ENCODE data around the gene ABCC4. TPM values are rescaled to one million over a fixed set of nuclear protein-coding genes. Genes with fewer than 3 reads are reported as not detected.
"Not testable (repeated sequence)": the region's sequence is repeated elsewhere in the genome, so short reads cannot be mapped to it uniquely, and the experiment has no call there.

Gene ABCC4
- polyA plus RNA-seq, 1 donor from 2014 or later: 5.6 TPM

DNA sequence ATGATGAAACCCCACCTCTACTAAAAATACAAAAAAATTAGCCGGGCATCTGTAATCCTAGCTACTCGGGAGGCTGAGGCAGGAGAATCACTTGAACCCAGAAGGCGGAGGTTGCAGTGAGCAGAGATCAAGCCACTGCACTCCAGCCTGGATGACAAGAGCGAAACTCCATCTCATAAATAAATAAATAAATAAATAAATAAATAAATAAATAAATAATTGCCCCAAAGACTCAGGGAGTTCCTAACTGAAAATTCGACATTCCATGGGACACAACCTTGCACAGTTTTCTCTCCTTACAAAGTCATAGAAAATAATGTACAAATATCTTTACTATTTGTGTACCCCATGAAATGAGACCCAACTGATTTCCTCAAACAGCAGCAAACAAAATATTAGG is 134.2 kb downstream of the ABCC4 start:
- not testable (repeated sequence) for H3K27ac Mint-ChIP-seq, H3K27me3 Mint-ChIP-seq, H3K9me3 Mint-ChIP-seq, H3K4me1 Mint-ChIP-seq, H3K4me3 Mint-ChIP-seq
- H3K36me3 Mint-ChIP-seq: peaks cover 18% of the 10 kb centered on the region

DNA sequence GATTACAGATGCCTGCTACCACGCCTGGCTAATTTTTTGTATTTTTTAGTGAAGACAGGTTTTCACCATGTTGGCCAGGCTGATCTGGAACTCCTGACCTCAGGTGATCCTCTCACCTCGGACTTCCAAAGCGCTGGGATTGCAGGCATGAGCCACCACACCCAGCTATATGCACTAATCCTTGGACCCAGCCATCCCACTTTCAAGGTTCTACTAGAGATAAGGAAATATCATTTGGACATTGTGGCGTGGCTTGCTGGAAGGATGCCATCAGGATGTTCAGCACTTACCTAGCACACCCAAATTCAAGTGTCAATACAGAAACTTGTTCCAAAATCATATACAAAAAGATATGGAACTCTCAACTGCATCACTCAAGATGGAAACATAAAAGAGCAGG is 136.4 kb downstream of the ABCC4 start:
- Mint-ChIP-seq H3K4me1 (no peaks in the 10 kb centered on the region), H3K4me3 (no peak overlapping the region), H3K36me3 (peaks cover 11% of the 10 kb centered on the region), H3K27me3 (no peaks in the 10 kb centered on the region), H3K9me3 (no peaks in the 10 kb centered on the region), H3K27ac (no peak overlapping the region)

DNA sequence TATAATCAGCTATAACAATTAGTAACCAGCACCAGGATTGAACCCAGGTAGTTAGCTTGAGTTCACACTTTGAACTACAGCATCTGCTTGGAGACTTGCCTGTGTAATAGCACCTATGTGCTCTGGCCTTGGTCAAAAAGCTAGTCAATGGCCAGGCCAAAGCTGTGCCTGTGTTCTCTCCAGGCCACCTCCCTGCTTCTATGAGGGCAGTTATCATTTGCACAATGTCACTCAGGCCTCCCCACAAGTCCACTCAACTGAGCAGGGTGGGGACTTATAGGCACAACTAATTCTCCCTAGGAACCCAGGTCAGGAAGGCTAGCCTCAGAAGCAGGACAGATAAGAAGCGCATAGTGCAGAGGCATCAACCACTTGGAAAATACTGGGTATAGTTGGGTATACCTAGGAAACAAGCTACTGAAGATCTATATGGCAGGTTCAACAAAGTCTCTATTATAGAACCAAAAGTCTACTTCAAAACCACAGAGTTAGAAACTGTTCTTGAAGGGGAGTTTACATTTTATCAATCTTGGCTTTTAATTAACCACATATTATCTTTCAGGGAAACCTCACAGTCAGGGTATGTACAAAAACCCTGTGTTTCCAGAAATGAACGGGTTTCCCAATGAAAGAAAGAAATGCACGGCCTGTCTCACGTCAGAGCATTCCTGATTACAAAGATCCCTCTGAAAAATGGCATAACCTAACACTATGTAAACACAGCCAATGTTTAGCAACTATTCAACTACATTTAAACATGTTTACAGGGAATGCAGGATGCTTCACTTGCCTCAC is 140.9 kb downstream of the ABCC4 start:
- Mint-ChIP-seq H3K4me3 (no peak overlapping the region), H3K36me3 (peaks cover 11% of the 10 kb centered on the region), H3K9me3 (no peaks in the 10 kb centered on the region), H3K27ac (no peak overlapping the region), H3K27me3 (no peaks in the 10 kb centered on the region), H3K4me1 (no peaks in the 10 kb centered on the region)

DNA sequence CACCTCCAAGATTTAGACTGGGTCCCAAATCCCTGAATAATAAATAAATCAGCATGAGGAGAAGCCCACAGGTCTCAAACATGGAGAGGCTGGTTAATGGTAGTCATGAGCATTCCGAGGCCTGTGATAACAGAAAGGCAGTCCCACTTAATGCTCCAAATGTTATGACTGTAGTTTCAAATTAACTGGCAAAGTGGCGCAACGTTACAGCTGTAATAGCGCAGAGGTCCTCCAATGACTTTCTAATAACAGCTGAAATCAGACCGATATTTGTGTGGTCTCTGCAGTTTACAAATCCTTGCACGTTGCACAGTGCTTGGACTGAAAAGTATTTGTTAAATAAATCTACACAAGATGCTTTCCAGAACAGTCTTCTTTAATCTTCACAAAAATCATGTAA is 141.8 kb downstream of the ABCC4 start:
- peaks cover 11% of the 10 kb centered on the region for H3K36me3 Mint-ChIP-seq
- no peaks in the 10 kb centered on the region for H3K9me3 Mint-ChIP-seq
- H3K27me3 Mint-ChIP-seq: no peaks in the 10 kb centered on the region
- H3K4me1 Mint-ChIP-seq: no peaks in the 10 kb centered on the region
- no peak overlapping the region for H3K4me3 Mint-ChIP-seq
- H3K27ac Mint-ChIP-seq: no peak overlapping the region

DNA sequence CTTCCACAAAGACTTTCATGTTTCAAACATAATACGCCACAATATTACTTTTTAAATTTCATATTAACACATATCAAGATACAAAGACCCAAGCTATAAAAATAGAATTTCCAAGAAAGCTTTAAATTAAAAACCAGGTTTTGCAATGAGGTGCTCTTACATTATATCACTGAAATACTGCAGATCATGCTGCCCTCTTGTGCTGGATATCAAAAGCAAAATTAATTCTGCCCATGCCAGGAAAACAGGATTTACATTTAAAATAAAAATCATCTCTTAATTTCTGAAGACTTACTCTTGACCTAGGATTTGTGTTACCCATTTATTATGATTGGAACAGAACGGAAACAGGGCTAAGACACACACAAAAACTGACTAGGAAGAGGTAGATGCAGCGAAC is 145.0 kb downstream of the ABCC4 start:
- Mint-ChIP-seq H3K4me3 (no peak overlapping the region), H3K27me3 (no peaks in the 10 kb centered on the region), H3K27ac (no peak overlapping the region), H3K4me1 (no peaks in the 10 kb centered on the region), H3K36me3 (peaks cover 2% of the 10 kb centered on the region), H3K9me3 (no peaks in the 10 kb centered on the region)

DNA sequence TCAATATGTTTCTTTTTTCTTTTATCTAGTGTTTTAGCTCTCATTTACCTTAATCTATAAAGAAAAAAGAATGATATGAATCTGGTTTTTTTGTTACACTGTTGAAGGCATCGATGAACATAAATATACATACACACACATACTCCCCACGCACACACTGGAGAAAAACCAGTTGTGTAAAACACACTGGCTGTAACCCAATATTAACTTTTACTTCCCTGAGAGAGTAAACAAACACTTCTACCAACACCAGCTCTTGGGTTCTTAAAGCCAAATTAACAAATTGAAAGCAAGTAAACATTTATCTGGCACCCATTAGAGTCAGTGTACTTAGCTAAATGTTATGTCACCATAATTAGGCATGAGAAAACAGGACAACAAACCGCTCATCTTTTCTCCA is 145.7 kb downstream of the ABCC4 start:
- no peaks in the 10 kb centered on the region for H3K27me3 Mint-ChIP-seq
- H3K4me1 Mint-ChIP-seq: no peaks in the 10 kb centered on the region
- no peaks in the 10 kb centered on the region for H3K9me3 Mint-ChIP-seq
- H3K4me3 Mint-ChIP-seq: no peak overlapping the region
- peaks cover 2% of the 10 kb centered on the region for H3K36me3 Mint-ChIP-seq
- H3K27ac Mint-ChIP-seq: no peak overlapping the region

DNA sequence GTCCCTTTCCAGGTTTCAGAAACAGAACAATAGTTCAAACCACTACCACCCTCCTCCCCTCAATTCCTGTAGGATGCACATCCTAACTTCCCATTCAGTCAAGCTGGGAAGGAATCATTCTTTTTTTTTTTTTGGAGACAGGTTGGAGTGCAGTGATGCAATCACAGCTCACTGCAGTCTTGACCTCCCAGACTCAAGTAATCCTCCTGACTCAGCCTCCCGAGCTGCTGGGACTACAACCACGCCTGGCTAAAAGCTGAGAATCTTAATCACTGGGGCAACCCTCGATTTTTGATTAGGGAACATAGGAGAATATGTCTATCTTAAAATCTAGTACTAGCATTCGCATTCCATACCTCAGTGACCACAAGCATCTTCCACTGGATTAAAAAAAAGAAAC is 146.2 kb downstream of the ABCC4 start:
- no peak overlapping the region for H3K27ac Mint-ChIP-seq
- H3K27me3 Mint-ChIP-seq: no peaks in the 10 kb centered on the region
- no peak overlapping the region for H3K4me3 Mint-ChIP-seq
- H3K9me3 Mint-ChIP-seq: no peaks in the 10 kb centered on the region
- no peaks in the 10 kb centered on the region for H3K4me1 Mint-ChIP-seq
- peaks cover 2% of the 10 kb centered on the region for H3K36me3 Mint-ChIP-seq

DNA sequence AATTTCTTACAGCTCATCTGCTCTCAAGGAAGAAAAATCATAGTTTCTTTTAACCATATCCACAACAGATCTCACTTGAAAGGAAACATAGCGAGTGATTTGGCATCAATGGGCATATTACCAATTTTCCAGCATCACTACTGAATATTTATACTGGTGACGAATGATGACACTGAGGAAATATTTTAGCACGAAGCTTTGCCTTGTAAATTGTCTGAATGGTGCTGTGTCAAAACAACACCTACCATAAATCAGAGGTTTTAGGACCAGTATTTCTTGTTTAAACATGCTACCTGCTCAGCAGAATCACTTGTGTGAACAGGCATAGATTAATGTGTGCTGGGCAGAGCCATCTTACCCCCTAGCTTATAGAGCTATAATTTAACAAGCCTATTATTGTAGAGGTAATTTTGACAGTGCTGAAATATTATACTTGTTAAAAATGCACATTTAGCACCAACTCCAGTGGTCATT is 146.8 kb downstream of the ABCC4 start:
- H3K9me3 Mint-ChIP-seq: no peaks in the 10 kb centered on the region
- no peaks in the 10 kb centered on the region for H3K27me3 Mint-ChIP-seq
- H3K4me3 Mint-ChIP-seq: no peak overlapping the region
- peaks cover 2% of the 10 kb centered on the region for H3K36me3 Mint-ChIP-seq
- H3K4me1 Mint-ChIP-seq: no peaks in the 10 kb centered on the region
- H3K27ac Mint-ChIP-seq: no peak overlapping the region

DNA sequence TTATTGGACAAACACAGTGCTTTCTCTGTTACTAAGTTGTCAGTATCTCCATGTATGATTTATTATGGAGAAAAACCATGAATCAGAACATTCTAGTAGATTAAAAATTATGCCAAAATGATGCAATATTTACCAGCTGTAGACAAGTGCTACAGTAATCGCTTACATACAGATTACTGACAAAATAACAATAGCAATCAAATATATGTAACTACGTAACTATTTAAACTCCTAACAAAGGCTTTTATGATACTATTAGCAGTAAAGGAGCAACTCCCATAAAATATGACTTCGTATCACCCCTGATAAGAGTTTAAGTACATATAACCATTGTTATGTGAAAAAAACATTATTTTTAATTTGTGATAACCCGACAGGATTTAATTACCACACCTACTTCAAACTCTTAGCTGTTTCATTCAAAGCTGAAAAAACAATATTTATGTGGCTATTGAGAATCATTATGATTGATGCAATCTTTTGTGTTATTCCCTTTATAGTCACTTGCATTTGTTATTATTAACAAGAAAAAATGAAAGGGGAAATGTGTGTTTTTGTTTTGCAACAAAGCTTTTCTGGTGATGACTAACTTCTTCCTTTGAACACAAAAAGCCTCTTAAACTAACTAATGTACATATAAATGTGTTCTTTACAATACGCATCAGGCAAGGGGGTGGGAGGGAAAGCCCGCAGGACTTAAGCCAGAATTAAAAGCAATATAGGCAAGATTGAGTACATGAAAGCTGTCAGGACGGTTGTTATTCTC is 147.4 kb downstream of the ABCC4 start:
- Mint-ChIP-seq H3K4me1 (no peaks in the 10 kb centered on the region), H3K27ac (no peak overlapping the region)

DNA sequence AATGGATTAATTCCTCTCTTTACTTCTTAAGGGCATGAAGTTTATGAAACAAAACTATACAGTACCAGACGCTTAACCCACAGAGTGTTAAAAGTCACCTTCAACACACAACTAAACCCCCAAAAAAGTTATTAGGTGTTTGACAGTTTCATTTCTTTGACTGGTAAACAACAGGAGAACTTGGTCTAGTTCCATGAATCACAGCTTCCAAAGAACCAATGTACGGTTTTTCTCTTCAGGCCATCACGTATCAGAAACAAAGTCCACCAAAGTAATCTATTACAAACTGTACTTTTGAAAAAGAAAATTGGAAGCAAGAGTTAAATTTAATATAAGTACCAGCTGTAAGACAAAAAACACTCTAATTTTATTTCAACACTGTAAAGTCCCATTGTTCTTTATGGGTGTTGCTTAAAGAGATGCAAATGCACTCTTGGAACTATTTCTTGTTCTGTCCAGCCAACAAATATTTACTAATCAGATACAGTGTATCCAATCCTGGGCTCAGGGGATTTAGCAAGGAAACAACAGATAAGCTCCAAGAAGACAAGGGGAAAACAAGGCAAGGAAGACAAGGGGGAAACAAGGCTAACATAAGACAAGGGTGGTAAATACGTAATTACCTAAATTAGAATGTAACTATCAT is 149.2 kb downstream of the ABCC4 start:
- no peaks in the 10 kb centered on the region for H3K9me3 Mint-ChIP-seq
- no peak overlapping the region for H3K4me3 Mint-ChIP-seq
- no peaks in the 10 kb centered on the region for H3K27me3 Mint-ChIP-seq
- peaks cover 0 to 4% (median 0%) of the 10 kb centered on the region in 3 donors for H3K4me1 Mint-ChIP-seq
- peak overlapping the region in 1 of 3 donors; percentile 75 for H3K27ac Mint-ChIP-seq
- H3K36me3 Mint-ChIP-seq: peaks cover 2% of the 10 kb centered on the region

More for the DNA sequence above, 147.4 kb downstream of the ABCC4 start:
- H3K9me3 Mint-ChIP-seq: no peaks in the 10 kb centered on the region
- H3K36me3 Mint-ChIP-seq: peaks cover 2% of the 10 kb centered on the region
- H3K4me3 Mint-ChIP-seq: no peak overlapping the region
- H3K27me3 Mint-ChIP-seq: no peaks in the 10 kb centered on the region

DNA sequence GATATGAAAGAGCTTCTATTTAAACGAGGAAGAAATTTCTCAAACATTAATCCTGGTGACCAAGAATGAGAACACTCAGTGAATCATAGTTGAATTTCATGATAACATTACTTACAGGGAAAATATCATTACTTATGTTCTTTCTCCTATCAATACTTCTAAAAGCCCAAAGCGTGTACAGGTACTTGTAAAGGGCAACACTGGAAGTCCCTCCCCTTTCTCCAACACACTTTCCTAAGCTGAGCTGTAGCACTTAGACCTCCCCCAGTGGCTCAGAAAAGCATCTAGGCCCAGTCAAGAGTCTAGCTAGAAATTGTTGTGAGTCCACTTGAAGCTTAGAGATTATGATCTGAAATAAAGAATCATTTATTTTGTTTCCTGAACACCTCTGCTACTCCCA is 150.7 kb downstream of the ABCC4 start:
- peaks cover 0 to under 1% (median 0%) of the 10 kb centered on the region in 3 donors for H3K9me3 Mint-ChIP-seq
- H3K4me3 Mint-ChIP-seq: no peak overlapping the region
- H3K27ac Mint-ChIP-seq: no peak overlapping the region
- H3K27me3 Mint-ChIP-seq: no peaks in the 10 kb centered on the region
- H3K4me1 Mint-ChIP-seq: peaks cover 0 to 4% (median 1%) of the 10 kb centered on the region in 3 donors
- H3K36me3 Mint-ChIP-seq: peaks cover 2% of the 10 kb centered on the region

DNA sequence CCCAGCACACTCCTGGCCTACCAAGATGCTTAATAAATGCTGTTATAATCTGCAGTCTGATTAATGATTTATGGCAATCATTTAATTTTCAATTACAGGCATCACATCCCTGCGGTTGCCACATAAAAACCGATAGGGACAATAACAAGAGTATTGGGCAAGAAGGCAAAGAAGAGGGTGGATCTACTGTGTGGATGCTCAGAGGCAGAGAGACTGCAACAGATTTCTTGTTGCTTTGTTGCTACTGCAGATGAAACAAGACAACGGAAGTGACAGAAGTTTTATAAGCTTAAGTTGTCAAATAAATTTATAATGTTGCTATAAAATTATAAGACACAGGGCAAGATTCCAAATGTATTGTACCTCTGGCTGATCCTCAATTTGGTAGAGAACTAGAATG is 154.8 kb downstream of the ABCC4 start:
- Mint-ChIP-seq H3K27ac (no peak overlapping the region), H3K27me3 (no peaks in the 10 kb centered on the region)

DNA sequence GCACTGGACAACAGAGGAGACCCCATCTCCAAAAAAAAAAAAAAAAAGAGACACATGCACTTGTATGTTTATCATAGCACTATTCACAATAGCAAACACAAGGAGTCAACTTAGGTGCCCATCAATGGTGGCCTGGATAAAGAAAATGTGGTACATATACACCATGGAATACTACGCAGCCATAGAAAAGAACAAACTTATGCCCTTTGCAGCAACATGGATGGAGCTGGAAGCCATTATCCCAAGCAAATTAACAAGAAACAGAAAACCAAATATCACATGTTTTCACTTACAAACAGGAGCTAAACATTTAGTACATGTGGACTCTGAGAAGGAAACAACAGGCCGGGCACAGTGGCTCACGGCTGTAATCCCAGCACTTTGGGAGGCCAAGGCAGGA is 155.7 kb downstream of the ABCC4 start:
- peaks cover 9% of the 10 kb centered on the region for H3K36me3 Mint-ChIP-seq

More for the DNA sequence above, 154.8 kb downstream of the ABCC4 start:
- peaks cover 3 to 4% (median 4%) of the 10 kb centered on the region in 3 donors for H3K4me1 Mint-ChIP-seq
- H3K9me3 Mint-ChIP-seq: peaks cover 0 to 4% (median 2%) of the 10 kb centered on the region in 3 donors
- no peak overlapping the region for H3K4me3 Mint-ChIP-seq
- H3K36me3 Mint-ChIP-seq: peaks cover 9% of the 10 kb centered on the region

DNA sequence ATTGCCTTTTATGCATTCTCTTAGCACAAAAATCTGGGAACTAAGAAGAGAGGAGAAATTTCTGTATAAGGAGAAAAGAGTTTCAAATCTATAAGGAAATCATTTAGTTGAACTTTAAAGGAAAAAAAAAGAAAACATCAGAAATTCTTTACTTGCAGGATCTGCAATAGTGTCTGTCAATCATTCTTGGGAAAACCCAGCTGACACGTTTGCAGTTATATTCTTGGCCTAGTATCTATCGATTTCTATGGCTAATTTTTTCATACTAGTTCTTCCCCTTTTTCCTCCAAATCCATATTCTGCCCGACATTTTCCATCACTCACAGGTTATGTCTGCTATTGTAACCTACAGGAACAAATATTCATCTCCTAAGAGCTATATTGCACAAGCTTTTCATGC is 160.7 kb downstream of the ABCC4 start:
- peaks cover 0 to 3% (median 3%) of the 10 kb centered on the region in 3 donors for H3K4me1 Mint-ChIP-seq
- no peaks in the 10 kb centered on the region for H3K27me3 Mint-ChIP-seq
- peaks cover 0 to 4% (median 1%) of the 10 kb centered on the region in 3 donors for H3K9me3 Mint-ChIP-seq
- peaks cover 13% of the 10 kb centered on the region for H3K36me3 Mint-ChIP-seq
- H3K27ac Mint-ChIP-seq: no peak overlapping the region
- H3K4me3 Mint-ChIP-seq: no peak overlapping the region

More for the DNA sequence above, 155.7 kb downstream of the ABCC4 start:
- peaks cover 3 to 4% (median 4%) of the 10 kb centered on the region in 3 donors for H3K4me1 Mint-ChIP-seq
- H3K9me3 Mint-ChIP-seq: peaks cover 0 to 4% (median 2%) of the 10 kb centered on the region in 3 donors
- no peak overlapping the region for H3K4me3 Mint-ChIP-seq
- H3K27me3 Mint-ChIP-seq: no peaks in the 10 kb centered on the region
- no peak overlapping the region for H3K27ac Mint-ChIP-seq

DNA sequence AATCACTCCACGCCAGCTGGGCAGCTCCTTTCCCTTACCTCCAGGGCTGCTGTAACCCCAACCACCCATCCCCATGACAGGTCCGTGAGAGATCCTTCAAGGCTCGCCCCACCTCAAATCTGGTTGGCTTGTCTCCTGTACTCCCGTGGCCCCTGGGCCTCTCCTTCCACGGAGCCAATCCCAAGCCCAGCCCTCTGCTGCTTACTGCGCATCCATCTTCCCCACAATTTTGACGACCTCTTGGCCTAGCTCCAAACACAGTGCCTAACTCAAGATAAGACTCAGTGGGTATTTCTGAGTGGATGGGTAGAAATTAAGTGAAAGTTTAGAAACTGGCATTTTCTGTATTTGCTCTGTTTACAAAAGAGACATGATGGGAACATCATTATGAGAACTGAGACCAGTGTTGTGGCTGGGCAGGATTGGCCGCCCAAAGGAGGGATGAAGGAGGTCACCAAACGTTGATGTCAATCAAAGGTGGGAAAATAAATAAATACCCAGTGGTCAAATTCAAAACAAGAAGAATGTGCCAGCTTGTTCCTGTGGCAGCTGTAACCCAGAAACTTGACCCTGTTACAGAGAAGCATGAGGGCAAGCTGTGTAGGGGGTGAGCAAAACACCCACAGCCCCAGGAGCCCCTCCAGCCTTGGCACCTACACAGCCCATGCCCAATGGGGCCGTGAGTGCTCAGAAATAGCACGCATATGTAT is 162.2 kb downstream of the ABCC4 start:
- Mint-ChIP-seq H3K36me3 (peaks cover 8% of the 10 kb centered on the region), H3K27me3 (no peaks in the 10 kb centered on the region), H3K9me3 (no peaks in the 10 kb centered on the region), H3K4me1 (no peaks in the 10 kb centered on the region), H3K4me3 (no peak overlapping the region), H3K27ac (no peak overlapping the region)

Data from IgD-negative memory B cell (primary cell).